Right lung (tissue), 5 donors: ENCODE results near the gene VPS54. TPM values are rescaled to one million over a fixed set of nuclear protein-coding genes. Genes with fewer than 3 reads are reported as not detected.
A peak's percentile ranks its signal among the peaks of the same experiment; 100 is the strongest.

Source experiments
- DNase-seq, 2 donors: peaks; one replicate each; pipeline ENCODE4 v3.0.0-alpha.2; 2013
- polyA plus RNA-seq, 5 donors: library from polyadenylated mRNA; unstranded; fragments of 120-200 nt; gene quantifications; one replicate each; pipeline versions ENCODE4 v1.2.1 to v1.2.3, GENCODE V29; 2013; ENCODE audit warnings: inconsistent platforms in 1 of 5, low replicate concordance in 1 of 5; ENCODE audit not compliant: insufficient read length in 5 of 5, insufficient read depth in 1 of 5

Gene VPS54
- polyA plus RNA-seq, 5 donors, result 37.5 to 53.2 (median 49.8) TPM

DNA sequence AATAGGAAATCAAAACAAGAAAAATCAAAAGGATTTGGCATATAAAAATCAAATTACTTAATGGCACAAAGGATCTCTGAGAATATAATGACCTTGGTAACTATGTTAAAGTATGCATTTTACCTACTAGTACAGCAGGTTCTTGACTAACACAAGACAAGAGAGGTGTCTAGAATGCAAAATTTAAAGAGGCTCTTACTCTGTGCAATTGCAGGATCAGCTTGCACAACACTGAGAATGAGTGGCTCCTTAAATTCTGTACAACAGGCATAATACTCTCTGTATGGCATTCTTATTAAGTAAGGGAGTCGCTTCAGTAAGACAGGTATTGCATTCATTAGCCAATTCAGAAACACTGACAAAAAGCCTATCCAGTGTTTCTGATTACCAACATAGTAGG, 104.9 kb downstream of the VPS54 start:
- no peak for DNase-seq

DNA sequence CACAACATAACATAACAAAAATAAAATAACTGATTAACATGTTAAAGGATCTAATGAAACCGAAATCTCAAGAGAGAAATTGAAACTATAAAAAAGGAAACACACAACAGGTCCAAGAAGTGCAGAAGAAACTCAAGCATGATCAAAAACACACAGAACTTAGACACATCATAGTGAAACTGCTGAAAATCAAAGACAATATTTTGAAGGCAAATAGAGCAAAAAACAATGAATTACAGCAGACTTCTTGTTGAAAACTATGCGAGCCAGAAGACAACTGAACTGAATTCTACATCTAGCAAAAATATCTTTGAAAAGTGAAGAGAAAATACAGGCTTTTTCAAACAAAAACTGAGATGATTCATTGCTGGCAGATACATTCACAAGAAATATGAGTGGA, 116.2 kb downstream of the VPS54 start:
- no peak for DNase-seq

DNA sequence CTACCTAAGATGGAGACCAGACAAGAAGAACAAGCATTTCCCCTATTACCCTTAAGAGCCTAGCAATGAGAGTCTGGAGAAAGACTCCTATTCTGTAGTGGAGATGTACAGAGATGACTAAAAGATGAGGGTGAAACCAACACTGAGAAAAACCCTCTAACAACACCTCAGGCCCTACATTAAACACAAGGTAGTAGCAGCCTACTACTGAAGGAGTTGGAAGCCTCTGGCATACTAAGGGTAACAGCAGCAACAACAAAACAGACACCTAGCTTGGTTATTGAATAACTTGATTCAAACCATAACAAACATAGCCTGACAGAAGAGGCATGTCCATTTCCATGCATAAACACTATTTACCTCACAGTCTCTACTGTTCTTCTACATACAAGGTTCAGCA, 117.1 kb downstream of the VPS54 start:
- no peak for DNase-seq

DNA sequence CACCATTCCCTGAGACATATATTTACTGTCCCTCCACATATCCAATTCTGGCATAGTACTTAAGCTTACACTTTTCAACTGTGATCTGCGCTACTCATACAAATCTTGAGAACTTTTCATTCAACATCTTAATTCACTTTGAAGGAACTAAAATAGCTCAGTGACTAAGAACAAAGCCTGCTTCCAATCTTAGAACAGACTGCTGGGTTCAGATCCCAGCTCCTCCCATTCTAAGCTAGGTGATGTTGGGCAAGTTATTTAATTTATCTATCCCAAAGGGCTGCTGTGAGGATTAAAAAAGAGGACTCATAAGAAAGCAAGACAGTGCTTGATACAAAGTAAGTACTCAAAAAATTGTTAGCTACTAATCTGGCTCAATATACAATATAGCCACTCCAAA, 119.6 kb downstream of the VPS54 start:
- DNase-seq, result no peak

DNA sequence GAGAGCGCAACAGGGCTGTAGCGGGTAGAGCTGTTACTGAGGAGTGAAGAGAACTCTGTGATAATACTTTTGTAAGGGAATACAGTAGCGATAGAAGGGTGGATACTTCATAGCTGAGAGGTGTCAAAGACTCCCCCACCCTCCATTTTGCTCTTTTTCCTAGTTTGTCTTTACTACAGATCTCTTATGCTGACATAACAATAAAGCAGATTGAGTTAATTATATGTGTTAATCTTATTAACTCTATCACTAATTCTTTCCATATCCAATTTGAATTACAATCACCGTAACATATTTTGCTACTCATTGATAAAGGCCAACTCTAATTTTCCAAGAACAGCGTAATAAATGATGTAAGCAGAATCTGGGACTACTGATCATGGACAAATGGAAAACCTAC, 120.4 kb downstream of the VPS54 start:
- no peak for DNase-seq

DNA sequence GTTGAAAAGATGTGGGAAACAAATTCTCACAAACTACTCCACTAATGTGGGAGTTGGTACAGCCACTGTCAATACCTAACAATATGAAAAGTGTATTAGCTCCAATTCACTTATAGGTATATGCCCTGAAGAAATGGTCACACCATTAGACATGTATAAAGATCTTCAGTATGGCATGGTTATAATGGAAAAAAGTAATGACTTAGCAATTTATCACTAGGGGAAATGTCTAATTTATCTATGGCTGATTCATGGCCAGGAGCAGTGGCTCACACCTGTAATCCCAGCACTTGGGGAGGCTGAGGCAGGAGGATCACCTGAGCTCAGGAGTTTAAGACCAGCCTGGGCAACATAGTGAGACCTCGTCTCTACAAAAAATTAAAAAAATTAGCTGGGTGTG, 125.1 kb downstream of the VPS54 start:
- DNase-seq, result no peak

DNA sequence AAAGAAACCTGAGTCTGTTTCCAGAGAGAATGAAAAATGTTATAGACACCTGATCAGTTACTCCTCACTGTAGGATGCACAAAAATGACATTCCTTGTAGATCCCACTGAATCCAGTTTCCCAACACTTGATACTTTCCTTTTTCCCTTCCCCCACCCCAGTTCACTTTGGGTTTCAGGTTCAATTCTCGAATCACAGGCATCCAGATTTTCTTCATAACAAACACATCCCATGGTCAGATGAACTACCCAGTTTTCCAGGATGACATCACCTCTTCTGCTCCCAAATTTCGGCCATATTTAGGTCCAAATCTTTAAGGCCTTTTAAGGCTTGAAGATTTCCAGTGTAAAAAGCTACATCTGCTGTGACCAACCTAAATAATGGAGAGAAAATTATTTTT, 126.1 kb downstream of the VPS54 start:
- DNase-seq, result no peak

DNA sequence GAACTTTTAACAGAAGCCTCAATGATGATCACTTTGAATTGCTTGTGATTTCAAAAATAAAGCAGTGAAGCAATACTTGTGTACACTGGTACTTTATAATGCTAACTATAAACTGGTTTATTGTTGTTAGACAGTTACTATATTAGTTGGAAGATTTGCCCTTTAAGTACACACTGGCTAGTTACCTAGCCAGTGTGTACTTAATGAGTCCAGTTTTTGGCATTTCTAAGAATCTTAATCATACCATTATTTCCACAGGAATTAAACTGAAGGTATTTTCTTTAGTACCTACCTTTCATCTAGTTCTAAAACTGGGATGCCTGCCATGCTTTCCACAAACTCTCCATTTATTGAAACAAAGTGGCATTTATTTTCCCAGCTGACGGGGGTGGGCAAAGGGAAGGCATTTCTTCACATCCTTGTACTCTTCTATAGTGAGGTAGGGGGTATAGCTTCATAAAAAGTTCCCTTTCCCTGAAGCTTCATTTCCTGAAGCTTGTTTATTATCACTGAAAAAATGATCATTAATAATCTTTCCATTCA, 127.7 kb downstream of the VPS54 start:
- DNase-seq, result no peak

DNA sequence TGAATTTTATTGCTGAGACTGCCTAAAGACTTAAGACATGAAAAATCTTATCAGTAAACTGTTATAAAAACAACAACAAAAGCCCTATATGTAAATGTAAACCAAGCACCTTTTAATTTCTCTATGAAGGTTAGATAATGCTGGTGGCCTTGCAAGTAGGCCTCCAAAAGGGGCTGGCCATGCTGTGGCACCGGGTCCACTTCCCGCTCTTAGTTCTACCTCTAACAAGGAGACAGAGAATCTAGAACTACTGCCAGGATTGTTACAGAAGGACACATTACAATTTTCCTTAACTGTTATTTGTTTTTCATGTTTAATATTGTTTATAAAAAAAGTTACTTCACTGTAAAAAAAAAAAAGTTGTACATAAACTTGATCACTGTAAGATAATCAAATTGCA, 128.6 kb downstream of the VPS54 start:
- no peak for DNase-seq

DNA sequence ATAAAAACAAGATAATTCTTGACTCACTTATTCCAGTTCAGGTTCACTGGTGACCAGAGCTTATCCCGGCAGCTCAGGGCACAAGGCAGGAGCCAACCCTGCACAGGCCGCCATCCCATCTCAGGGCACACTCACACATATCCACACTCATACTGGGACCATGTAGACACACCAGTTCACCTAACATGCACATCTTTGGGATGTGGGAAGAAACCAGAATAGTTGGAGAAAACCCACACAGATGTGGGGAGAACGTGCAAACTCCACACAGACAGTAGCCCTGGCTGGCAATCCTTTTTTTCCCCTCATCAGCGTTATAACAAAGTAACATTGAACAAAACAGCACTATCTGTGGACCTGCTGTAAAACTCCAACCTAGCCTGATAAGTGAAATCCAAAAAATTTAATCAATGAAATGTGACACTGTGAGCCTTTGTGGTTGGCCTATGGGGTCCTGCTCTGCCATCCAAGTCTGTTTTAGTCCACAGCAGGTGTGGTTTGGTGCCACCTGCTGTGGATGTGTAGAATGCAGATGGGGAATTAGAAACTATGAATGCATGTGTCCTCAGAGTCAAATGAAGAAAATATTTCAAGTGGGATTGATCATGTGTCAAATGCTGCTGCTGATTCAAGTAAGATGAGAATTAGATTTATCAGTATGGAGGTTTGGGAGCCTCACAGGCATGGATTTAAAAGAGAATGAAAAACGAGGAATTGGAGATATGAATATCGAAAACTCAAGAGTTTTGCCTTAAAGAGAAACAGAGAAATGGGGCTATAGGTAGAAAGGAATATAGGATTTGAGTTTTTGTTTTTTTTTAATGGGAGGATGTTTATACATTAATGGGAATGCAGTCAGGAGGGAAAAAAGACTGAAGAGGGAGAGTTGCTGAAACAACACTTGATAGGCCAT, 130.5 kb downstream of the VPS54 start:
- DNase-seq, result peak; percentile 8 to 21

DNA sequence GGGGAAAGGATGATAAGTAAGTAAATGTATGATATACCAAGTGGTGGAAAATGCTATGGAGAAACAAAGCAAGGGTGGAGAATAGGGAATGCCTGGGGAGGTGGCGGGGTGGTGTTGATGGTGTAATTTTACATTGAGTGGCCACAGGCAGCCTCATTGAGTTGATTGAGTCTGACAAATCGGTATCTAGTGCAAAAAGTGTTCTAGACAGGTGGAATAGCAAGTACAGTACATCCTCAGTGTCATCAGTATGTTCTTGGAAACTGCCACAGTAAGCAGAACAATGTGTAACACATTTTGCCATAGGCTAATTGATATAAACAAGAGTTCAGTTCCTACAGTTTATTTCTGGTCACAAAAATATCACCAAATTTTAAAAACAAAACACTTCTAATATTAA, 131.2 kb downstream of the VPS54 start:
- no peak for DNase-seq

DNA sequence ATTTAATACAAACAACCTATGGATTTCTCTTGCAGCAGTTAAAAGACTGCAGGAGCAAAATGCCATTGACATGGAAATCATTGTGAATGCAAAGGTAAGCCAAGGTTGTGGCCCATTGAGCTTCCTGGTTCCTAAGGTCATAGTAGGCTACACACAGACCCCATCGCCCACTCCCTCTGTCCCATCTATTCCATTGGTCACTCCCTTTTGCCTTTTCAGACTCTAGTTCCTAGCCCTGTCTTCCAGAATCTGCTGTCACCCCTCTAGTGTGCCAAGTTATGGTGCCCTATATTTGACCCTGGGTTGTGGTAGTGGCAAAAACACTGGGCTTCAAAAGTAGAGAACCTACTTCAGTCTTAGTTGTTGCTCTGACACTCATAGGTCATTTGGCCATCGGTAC, 132.8 kb downstream of the VPS54 start:
- DNase-seq, result no peak

DNA sequence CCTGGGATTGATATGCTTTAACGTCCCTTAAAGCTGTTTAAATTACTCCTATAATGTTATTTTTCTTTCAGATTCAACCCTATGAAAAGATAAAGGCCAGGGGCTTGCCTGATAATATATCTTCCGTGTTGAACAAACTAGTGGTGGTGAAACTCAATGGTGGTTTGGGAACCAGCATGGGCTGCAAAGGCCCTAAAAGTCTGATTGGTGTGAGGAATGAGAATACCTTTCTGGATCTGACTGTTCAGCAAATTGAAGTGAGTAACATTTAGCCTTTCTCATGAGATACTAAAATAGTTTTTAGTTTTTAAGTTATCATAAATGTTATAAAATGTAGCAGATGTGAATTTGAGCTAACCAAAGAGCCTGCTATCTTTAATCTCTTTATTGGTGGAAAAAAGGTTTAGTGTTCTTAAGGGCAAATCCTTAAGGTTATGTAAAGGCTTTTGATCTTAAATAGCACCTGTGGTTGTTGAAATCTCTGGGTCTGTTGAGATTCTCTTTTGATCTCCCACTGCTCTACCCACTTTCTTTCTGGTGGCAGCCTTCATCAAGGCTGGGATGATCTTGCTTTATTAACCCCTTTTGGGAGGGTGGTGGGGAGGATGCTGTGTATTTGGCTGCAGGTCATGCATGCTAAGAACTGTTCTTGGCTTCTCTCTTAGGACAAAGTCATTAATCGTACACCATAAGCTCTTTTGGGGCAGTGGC, 136.7 kb downstream of the VPS54 start:
- DNase-seq, result no peak

DNA sequence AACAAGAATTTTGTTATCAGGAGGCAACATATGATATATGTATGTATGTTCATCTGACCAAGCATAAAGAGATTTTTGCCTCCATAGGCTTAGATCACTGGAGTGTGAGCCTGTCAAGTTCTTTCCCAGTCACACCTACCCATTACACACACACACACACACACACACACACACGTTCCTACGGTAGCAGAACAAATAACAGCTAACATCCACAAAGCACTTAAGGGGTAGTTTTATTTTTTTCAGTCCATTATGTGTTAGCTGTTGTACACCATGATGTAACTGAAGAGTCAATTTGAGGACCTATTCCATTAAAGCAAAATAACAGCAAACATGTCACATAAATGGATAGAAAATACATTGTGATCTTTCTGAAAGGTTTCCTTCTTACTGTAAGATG, 138.0 kb downstream of the VPS54 start:
- DNase-seq, result no peak

DNA sequence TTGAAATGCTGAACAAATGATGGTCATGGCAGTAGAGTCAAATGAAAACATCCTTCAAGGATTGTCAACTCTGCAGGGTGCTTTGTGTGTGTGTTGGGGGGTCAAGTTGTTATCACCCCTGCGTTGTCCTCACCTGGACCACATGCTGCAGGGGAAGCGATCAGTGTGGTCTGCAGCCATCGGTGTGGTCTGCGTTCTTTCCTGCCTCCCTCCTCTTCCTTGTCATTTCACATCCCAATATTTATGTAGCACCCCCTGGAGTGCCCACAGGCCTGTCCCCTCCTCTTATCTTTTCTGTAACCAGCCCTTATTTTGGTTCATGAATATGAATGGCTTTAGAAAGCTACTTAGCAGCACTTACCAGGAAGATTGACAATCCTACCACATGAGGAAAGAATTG, 138.6 kb downstream of the VPS54 start:
- DNase-seq, result no peak

DNA sequence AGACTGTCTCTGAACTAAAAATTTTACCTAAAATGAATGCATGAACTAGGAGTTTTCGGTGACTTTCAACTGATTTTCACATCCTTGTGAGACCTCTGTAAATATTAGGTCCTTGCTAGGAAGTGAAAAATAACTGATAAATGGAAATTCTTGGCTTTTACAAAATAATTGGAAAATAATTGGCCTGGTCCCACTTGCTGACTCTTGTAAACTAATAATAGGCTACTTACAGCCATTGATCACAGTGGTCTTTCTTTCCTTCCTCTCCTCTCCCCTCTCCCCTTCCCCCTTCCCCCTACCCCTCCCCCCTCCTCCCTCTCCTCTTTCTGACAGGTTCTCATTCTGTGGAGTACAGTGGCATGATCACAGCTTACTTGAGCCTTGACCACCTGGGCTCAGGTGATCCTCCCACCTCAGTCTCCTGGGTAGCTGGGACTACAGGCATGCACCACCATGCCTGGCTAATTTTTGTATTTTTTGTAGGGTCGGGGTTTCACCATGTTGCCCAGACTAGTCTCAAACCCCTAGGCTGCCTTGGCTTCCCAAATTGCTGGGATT, 139.3 kb downstream of the VPS54 start:
- no peak for DNase-seq

DNA sequence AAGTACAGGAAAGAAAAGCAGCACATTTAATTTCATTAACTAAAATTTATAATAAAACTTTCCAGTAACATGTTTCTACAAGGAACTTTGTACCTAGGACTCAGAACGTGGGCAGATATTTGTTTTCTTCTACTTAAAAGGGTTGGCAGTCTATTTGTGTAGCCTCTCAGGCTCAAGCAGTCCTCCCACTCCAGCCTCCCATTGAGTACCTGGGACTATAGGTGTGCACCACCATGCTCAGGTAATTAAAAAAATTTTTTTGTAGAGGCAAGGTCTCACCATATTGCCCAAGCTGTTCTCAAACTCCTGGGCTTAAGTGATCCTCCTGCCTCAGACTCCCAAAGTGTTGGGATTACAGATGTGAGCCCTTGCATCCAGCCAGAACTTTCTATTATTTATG, 140.7 kb downstream of the VPS54 start:
- DNase-seq, result no peak

DNA sequence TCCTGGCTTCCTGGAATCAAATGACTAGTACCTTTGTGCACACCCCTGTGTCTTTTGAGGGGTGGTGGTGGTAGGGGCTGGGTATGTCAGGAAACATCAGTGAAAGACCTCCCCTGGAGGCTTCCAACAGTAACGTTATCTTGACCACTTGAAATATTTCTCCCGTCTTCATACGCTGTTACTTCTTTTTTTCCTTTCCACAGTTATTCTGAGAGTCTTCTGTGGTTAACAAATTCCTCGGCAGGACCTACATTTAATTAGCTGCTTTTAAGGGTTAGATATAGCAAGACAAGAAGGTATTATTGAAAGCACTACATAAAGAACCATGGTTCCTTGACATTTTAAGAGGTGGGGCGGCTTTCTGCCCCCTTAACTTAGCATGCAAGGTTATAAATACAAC, 142.9 kb downstream of the VPS54 start:
- DNase-seq, result no peak

DNA sequence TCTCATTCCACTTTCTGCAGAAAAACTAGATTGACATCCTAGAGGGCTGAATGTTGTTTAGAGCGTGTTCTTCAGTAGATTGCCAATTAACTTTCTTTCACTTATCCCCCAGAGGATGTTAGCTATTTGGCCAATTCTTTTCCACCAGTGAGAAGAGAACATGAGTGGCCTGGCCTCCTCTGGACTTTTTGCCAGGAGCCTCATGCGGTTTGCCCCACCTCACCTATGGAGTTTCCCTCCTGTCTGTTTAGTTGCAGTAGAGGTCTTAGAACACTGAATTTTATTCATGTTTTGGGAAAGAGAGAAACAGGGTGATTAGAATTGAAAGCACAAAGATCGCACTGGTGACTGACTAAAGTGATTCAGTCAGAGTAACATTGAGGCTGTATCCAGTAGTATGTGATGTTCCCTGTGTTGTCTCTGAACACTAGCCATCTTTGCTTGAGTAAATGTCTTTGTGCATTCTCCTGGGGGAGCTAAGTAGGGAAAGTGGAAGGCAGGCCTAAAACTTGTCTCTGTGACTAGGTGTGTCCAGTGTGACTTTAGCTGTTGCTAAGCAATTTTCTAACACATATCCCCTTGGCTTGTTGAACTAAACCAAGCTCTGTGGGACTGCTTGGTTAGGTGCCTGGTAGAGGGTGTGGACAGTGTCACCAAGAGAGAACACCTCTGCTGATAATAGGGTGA, 143.5 kb downstream of the VPS54 start:
- DNase-seq, result no peak

DNA sequence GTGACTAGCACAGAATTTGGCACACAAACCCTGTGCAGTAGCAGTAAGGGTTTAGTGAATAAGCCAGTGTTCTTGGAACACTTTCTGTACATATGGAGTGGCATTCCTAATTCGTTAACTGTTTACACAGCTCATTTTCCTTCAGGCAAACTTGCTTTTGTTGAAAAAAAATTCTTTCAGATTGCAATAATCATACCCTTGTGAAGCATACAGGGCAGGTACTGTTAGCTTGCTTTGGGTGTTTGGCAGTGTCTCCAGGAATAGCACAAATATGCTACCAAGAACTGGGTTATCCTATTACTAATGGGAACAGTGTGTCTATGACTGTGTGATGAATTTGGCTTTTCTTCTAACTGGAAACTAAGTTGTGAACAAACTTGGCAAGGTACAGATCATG, 144.1 kb downstream of the VPS54 start:
- DNase-seq, result no peak

DNA sequence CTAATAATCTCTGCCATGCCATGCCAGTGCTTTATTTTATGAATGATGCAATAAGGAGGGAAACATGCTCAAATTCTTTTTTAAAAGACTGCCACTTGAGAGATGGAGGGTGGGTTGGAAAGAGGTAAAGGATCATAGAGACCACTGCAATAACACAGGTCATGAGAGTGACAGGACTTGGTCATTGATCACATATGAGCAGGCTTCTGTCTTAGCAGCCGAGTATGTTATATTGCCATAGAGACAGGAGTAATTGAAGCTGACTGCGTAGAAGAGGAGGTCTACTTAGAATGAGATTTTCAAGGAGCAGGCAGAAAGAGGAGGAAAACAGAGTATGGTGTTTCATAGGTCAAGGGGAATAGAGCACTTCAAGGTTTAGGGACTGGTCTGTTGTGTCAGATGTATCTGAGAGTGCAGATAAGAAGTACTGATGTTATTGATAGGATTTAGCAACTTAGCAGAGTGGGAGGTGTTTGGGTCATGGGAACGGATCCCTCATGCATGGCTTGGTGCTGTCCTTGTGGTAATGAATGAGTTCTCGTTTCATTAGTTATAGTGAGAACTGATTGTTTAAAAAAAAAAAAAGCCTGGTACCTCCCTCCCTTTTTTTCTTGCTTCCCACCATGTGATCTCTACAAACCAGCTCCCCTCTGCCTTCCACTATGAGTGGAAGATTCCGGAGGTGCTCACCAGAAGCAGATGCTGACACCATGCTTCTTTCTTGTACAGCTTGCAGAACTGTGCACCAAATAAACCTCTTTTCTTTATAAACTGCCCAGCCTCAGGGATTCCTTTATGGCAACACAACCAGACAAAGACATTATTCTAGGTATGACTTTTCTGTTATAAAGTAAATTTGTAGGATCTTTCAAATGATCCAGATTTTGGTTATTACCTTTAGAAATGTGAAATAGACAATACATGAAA, 144.8 kb downstream of the VPS54 start:
- no peak for DNase-seq
